GM12892 (cell line): ENCODE measurements around the gene UGP2.

Experiments
- POLR2A ChIP-seq: IDR thresholded peaks from 2 replicates; pipeline ENCODE4 v1.6.1; 2011; ENCODE audit warnings: low read depth, low read length, control low read depth
- POLR2AphosphoS5 ChIP-seq: IDR thresholded peaks from 2 replicates; pipeline ENCODE4 v1.6.1; 2011; ENCODE audit warnings: low read depth, low read length, control low read depth

DNA sequence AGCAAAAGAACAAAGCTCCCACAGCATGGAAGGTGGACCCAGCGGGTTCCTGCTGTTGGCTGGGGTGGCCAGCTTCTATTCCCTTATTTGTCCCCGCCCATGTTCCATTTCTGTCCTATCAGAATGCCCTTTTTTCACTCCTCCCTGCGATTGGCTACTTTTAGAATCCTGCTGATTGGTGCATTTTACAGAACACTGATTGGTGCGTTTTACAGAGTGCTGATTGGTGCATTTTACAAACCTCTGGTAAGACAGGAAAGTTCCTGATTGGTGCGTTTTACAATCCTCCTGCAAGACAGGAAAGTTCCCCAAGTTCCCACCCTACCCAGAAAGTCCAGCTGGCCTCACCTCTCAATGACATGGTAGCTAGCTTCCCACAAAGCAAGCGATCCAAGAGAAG lies 40.2 kb upstream of the UGP2 start:
- TF ChIP-seq POLR2A (no peak), POLR2AphosphoS5 (no peak)
